SU-DHL-6 (cell line): ENCODE data around the gene UCP2.

Source experiments
- H2AFZ ChIP-seq: fragments of 200-600 bp; sonication (generic); 2 replicates; pipeline ENCODE4 v1.6.1; 2014; ENCODE audit warnings: low read depth, mild to moderate bottlenecking, moderate library complexity, mixed read lengths, antibody characterized with exemption, low read length; ENCODE audit not compliant: severe bottlenecking
- H3F3A ChIP-seq: fragments of 200-600 bp; shearing (Covaris generic); 2 replicates; pipeline ENCODE4 v1.6.0; 2016; ENCODE audit warnings: antibody characterized with exemption, mild to moderate bottlenecking; ENCODE audit not compliant: insufficient read depth
- H3K27ac ChIP-seq: fragments of 200-600 bp; sonication (generic); 2 replicates; pipeline ENCODE4 v1.5.1; 2016; ENCODE audit warnings: low read depth, mild to moderate bottlenecking, low read length, moderate library complexity, mixed read lengths
- H3K27me3 ChIP-seq: fragments of 200-600 bp; sonication (generic), shearing (Covaris generic); 2 replicates; pipeline ENCODE4 v1.6.0; 2014; ENCODE audit warnings: mild to moderate bottlenecking, low read length
- H3K36me3 ChIP-seq: fragments of 200-600 bp; sonication (generic); 2 replicates; pipeline ENCODE4 v1.6.1; 2014; ENCODE audit warnings: mild to moderate bottlenecking, low read length, mixed read lengths
- H3K4me2 ChIP-seq: fragments of 300-600, 200-600 bp; shearing (Covaris generic), sonication (generic); 2 replicates; pipeline ENCODE4 v1.6.0; 2014; ENCODE audit warnings: low read length, low read depth, mild to moderate bottlenecking; ENCODE audit not compliant: poor library complexity, severe bottlenecking
- H3K4me3 ChIP-seq: fragments of 200-600 bp; sonication (generic); 2 replicates; pipeline ENCODE4 v1.5.1; 2014; ENCODE audit warnings: antibody characterized with exemption, low read length, mild to moderate bottlenecking, mixed read lengths; ENCODE audit not compliant: insufficient read depth, poor library complexity, severe bottlenecking
- H3K79me2 ChIP-seq: fragments of 200-600 bp; sonication (generic); 2 replicates; pipeline ENCODE4 v1.6.1; 2014; ENCODE audit warnings: mild to moderate bottlenecking, low read length, moderate library complexity; ENCODE audit not compliant: insufficient read depth
- H3K9ac ChIP-seq: fragments of 200-600 bp; sonication (generic); 2 replicates; pipeline ENCODE4 v1.7.0; 2014; ENCODE audit warnings: mild to moderate bottlenecking, low read length
- H3K9me2 ChIP-seq: fragments of 200-600 bp; sonication (generic); replicated peaks from 2 replicates; pipeline ENCODE4 v1.6.1; 2014; ENCODE audit warnings: low read length; ENCODE audit not compliant: insufficient read depth
- H3K9me3 ChIP-seq: fragments of 200-600 bp; sonication (generic); 2 replicates; pipeline ENCODE4 v1.6.1; 2014; ENCODE audit warnings: low read length, mixed read lengths; ENCODE audit not compliant: insufficient read depth
- H4K20me1 ChIP-seq: fragments of 200-600 bp; sonication (generic); 2 replicates; pipeline ENCODE4 v1.6.1; 2014; ENCODE audit warnings: low read depth, mild to moderate bottlenecking, antibody characterized with exemption, low read length, moderate library complexity, mixed read lengths
- CTCF ChIP-seq: fragments of 200-600 bp; sonication (generic); IDR thresholded peaks from one replicate; pipeline ENCODE4 v1.5.1; 2017; ENCODE audit warnings: antibody characterized with exemption, mild to moderate bottlenecking, low read length, moderate library complexity; ENCODE audit not compliant: insufficient read depth, poor library complexity, severe bottlenecking
- EZH2phosphoT487 ChIP-seq: fragments of 200-600 bp; sonication (generic), shearing (Covaris generic); conservative IDR thresholded peaks from 2 replicates; pipeline ENCODE4 v1.6.1; 2018; ENCODE audit warnings: mild to moderate bottlenecking, antibody characterized with exemption, low read length, moderate library complexity, mixed read lengths

Gene UCP2

GRCh38 chr11:73949912-73950311 lies 32.7 kb downstream of the UCP2 start:
- Histone ChIP-seq H3K9me2 (no peaks in the 10 kb centered on the region), H3K27me3 (no peaks in the 10 kb centered on the region), H3K9ac (no peak overlapping the region), H3K9me3 (no peaks in the 10 kb centered on the region), H3K27ac (no peak overlapping the region), H3K4me3 (no peak overlapping the region), H3K36me3 (no peaks in the 10 kb centered on the region), H4K20me1 (no peaks in the 10 kb centered on the region), H3F3A (no peaks in the 10 kb centered on the region), H3K4me2 (no peak overlapping the region), H3K79me2 (no peaks in the 10 kb centered on the region), H2AFZ (no peak overlapping the region)
- TF ChIP-seq CTCF: no peak
- no peak for TF ChIP-seq EZH2phosphoT487

- Histone ChIP-seq H2AFZ (no peak overlapping the region), H3K36me3 (no peaks in the 10 kb centered on the region), H3F3A (no peaks in the 10 kb centered on the region), H3K27me3 (no peaks in the 10 kb centered on the region), H3K27ac (no peak overlapping the region), H3K9me2 (no peaks in the 10 kb centered on the region), H3K9ac (no peak overlapping the region), H3K4me3 (no peak overlapping the region), H3K4me2 (no peak overlapping the region), H4K20me1 (no peaks in the 10 kb centered on the region), H3K79me2 (no peaks in the 10 kb centered on the region), H3K9me3 (no peaks in the 10 kb centered on the region)
- TF ChIP-seq EZH2phosphoT487 (no peak), CTCF (no peak)
These were observed 33.4 kb downstream of the UCP2 start for GRCh38 chr11:73949246-73949645.

- TF ChIP-seq CTCF (no peak), EZH2phosphoT487 (no peak)
- no peaks in the 10 kb centered on the region for H3K79me2 ChIP-seq
- no peak overlapping the region for H3K4me3 ChIP-seq
- no peak overlapping the region for H3K9ac ChIP-seq
- H3K4me2 ChIP-seq: no peak overlapping the region
- H3K9me3 ChIP-seq: 0 out of 2 replicates have a peak, but pooled peaks cover 1% of the 10 kb centered on the region
- H3K27me3 ChIP-seq: no peaks in the 10 kb centered on the region
- H4K20me1 ChIP-seq: no peaks in the 10 kb centered on the region
- H3F3A ChIP-seq: no peaks in the 10 kb centered on the region
- H3K36me3 ChIP-seq: no peaks in the 10 kb centered on the region
- H3K27ac ChIP-seq: no peak overlapping the region
- H2AFZ ChIP-seq: no peak overlapping the region
- no peaks in the 10 kb centered on the region for H3K9me2 ChIP-seq
These were observed 35.7 kb downstream of the UCP2 start for GRCh38 chr11:73946798-73947458.
